Lung (tissue), 12 donors: ENCODE measurements around the gene PHACTR3. TPM values are rescaled to one million over a fixed set of nuclear protein-coding genes. Genes with fewer than 3 reads are reported as not detected.
A peak's percentile ranks its signal among the peaks of the same experiment; 100 is the strongest.

Experiments used
- ATAC-seq: fragments of 200-7000 bp; cut with Tn5 transposase; one replicate; pipeline ENCODE4 v1.9.1; 2020; ENCODE audit warnings: moderate number of reproducible peaks; ENCODE audit not compliant: insufficient read depth, low FRiP score
- DNase-seq, 3 donors: peaks; one replicate each; pipeline ENCODE4 v3.0.0-alpha.2; 2013 to 2017
- H3K27ac ChIP-seq, 2 donors: one replicate each; pipeline ENCODE4 v1.5.1; 2013; ENCODE audit warnings: mild to moderate bottlenecking in 2 of 2, moderate library complexity in 2 of 2, control low read depth in 1 of 2, inconsistent platforms in 1 of 2, low read depth in 1 of 2, low read length in 1 of 2
- H3K27me3 ChIP-seq, 3 donors: one replicate each; pipeline ENCODE4 v1.5.1; 2013; ENCODE audit warnings: low read length in 2 of 3; ENCODE audit not compliant: control insufficient read depth in 3 of 3, insufficient read depth in 3 of 3
- H3K36me3 ChIP-seq, 4 donors: one replicate each; pipeline ENCODE4 v1.5.1; 2013; ENCODE audit warnings: low read length in 4 of 4, mild to moderate bottlenecking in 1 of 4, moderate library complexity in 1 of 4; ENCODE audit not compliant: control insufficient read depth in 4 of 4, insufficient read depth in 4 of 4
- H3K4me1 ChIP-seq, 5 donors: one replicate each; pipeline ENCODE4 v1.5.1; 2013; ENCODE audit warnings: low read length in 5 of 5, mild to moderate bottlenecking in 2 of 5, moderate library complexity in 1 of 5; ENCODE audit not compliant: control insufficient read depth in 5 of 5, insufficient read depth in 5 of 5
- H3K4me3 ChIP-seq: one replicate; pipeline ENCODE4 v1.5.1; 2013; ENCODE audit warnings: mild to moderate bottlenecking, control low read depth, moderate library complexity
- H3K9ac ChIP-seq, 2 donors: one replicate each; pipeline ENCODE4 v1.5.1; 2013; ENCODE audit warnings: low read length in 2 of 2, control low read depth in 1 of 2; ENCODE audit not compliant: insufficient read depth in 1 of 2
- H3K9me3 ChIP-seq, 4 donors: one replicate each; pipeline ENCODE4 v1.5.1; 2013; ENCODE audit warnings: low read length in 3 of 4, mild to moderate bottlenecking in 1 of 4, moderate library complexity in 1 of 4; ENCODE audit not compliant: control insufficient read depth in 4 of 4, insufficient read depth in 3 of 4
- CTCF ChIP-seq: IDR thresholded peaks from 2 replicates; pipeline ENCODE4 v1.5.1; 2012; ENCODE audit warnings: mild to moderate bottlenecking; ENCODE audit errors: control extremely low read depth, extremely low read depth
- WGBS, 2 donors: extraction: QIAGEN DNeasy Blood & Tissue Kit; methylation state at CpG; one replicate each; pipeline ENCODE4 v1.1.7; 2013; 5-methylcytosine and 5-hydroxymethylcytosine counted together
- polyA plus RNA-seq, 2 donors: library from polyadenylated mRNA; stranded (reverse); fragments of 200-250 nt; gene quantifications; one replicate each; pipeline ENCODE4 v1.2.1, GENCODE V29; 2013
- total RNA-seq, 2 donors: library from RNA; depleted of rRNA in 1 of 2; stranded (reverse); fragments of >200 nt in 1 of 2; gene quantifications; one replicate each; pipeline ENCODE4 v1.2.1, GENCODE V29; 2014 to 2021
- donor health status: control.
- donor health status: control.
- donor health status: Bipolar disorder and iron deficiency.
- donor health status: healthy.
- donor health status: DM: yes; HTN: yes; CAD: no.

Gene PHACTR3
- total and polyA plus RNA-seq, 4 donors, result 3.8 to 12.0 (median 5.9) TPM

- Histone ChIP-seq H3K27me3 (peaks cover 0 to 1% (median 0%) of the 10 kb centered on the region in 3 donors), H3K27ac (no peak overlapping the region), H3K4me3 (no peak overlapping the region), H3K9me3 (peaks cover 0 to 2% (median 0%) of the 10 kb centered on the region in 4 donors), H3K4me1 (peaks cover 0 to 6% (median 0%) of the 10 kb centered on the region in 5 donors), H3K9ac (no peak overlapping the region), H3K36me3 (no peaks in the 10 kb centered on the region)
- 79 to 83% methylated on average over 20 to 21 of the region's 21 CpGs for WGBS, 2 donors
- DNase-seq (no peak), ATAC-seq (no peak)
- TF ChIP-seq CTCF, result no peak
Observed at GRCh38 chr20:59822291-59823029, 218.1 kb downstream of the PHACTR3 start.

DNA sequence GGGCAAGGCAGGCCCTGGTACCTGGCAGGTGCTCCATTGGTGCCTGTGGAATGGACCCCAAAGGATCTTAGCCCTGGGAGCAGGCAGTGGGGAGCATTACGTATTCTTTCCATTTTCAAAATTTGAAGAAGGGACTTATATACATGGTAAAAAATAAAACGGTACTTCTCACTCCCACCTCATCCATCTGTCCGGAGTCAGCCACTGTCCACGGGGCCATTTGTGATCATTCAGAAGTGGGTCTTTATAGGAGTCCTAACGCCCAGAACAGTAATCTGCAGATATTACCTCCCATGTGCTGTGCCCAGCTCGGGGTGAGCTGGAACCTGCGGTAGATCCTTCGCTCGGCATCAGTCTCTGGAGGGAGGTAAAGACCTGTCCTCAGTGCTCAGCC is 218.7 kb downstream of the PHACTR3 start:
- no peak for TF ChIP-seq CTCF
- Histone ChIP-seq H3K4me3 (no peak overlapping the region), H3K36me3 (no peaks in the 10 kb centered on the region), H3K27ac (no peak overlapping the region), H3K27me3 (peaks cover 0 to 4% (median 0%) of the 10 kb centered on the region in 3 donors), H3K9me3 (peaks cover 0 to 2% (median 0%) of the 10 kb centered on the region in 4 donors), H3K9ac (no peak overlapping the region), H3K4me1 (peaks cover 0 to 6% (median 0%) of the 10 kb centered on the region in 5 donors)
- DNase-seq (no peak), ATAC-seq (no peak)
- WGBS, 2 donors, result 76 to 92% methylated on average over 9 of the region's 9 CpGs

DNA sequence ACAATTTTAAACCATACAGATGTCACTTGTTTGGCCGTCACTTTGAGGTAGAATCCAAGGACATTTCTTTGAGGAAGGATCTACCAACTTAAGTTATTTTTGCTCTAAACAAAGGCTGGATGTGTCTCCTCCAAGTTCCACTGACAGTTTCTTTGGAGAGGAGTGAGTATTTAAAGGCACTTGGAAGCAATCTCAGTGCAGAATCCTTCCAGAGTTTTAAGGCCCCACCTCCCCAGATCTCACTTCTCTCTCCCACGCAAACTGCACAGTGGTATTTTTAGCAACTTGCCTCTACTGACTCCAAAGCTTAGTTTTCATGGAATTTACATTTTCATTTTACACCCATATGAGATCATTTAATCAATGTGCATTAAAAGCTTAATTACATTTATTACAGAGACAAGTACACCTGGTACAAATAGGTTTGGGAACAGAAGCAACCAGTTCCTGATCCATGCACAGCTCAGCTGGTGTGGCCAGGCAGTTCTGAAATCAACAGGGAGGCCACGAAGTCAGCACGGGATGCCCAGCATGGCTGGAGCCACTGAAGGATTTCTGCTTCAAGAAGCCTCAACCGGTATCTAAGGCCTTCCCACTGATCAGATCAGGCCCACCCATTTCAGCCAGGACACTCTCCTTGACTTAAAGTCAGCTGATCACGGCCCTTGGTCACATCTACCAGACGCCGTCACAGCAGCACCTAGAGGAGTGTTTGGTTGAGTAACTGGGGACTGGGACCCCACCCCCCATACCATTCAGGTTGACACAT is 219.3 kb downstream of the PHACTR3 start:
- H3K9ac ChIP-seq, result no peak overlapping the region
- DNase-seq (peak in 2 of 3 donors; percentile 11 to 50), ATAC-seq (no peak)
- TF ChIP-seq CTCF, result no peak
- peaks cover 0 to 11% (median 0%) of the 10 kb centered on the region in 3 donors for H3K27me3 ChIP-seq
- H3K27ac ChIP-seq, result no peak overlapping the region
- 74 to 84% methylated on average over 8 of the region's 8 CpGs for WGBS, 2 donors
- no peaks in the 10 kb centered on the region for H3K36me3 ChIP-seq
- H3K4me3 ChIP-seq, result no peak overlapping the region
- peaks cover 0 to 6% (median 0%) of the 10 kb centered on the region in 5 donors for H3K4me1 ChIP-seq
- H3K9me3 ChIP-seq, result peaks cover 0 to 2% (median 0%) of the 10 kb centered on the region in 4 donors
